Measurements from ENCODE around the gene SNAPC3.

DNA sequence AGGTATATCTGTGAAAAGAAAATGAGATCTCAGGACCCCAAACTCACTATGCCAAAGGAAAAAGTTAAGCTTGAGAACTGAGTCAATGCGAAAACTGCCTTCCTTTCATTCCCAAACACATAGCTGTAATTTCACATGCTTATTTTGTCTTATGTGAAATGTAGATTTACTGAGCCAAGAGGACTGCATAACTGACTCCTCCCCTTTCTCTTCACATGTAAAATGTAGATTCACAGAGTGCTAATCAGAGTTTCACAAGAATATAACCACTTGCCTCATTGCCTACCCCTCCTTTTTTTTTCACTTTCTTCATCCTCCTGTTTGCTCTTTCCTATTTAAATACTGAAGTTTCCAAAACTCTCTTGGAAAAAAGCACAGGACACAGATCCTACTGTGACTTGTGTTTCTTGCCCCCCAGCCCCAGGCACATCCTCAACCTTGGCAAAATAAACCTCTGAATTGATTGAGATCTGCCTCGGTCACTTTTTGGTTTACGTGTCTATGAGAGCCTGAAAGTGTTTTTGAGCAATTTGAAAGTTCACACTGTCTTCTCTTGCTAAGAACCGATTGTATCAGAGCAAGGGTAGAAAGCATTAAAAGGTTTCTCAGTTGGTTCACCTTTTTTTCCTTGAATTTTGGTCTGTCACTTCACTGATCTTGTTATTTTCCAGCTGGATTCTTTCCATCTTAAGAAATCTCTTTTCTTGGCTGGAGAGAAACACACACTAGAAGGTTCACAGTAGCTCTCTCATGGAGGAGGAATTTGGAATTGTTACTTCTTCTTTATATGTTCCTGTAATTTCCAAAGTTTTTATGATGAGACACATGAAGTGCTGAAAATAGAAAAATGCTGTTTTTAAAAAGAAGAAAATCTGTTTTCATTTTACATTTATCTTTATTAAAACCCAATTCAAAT, 44.8 kb upstream of the SNAPC3 start:
- TF ChIP-seq, protein P1, sequence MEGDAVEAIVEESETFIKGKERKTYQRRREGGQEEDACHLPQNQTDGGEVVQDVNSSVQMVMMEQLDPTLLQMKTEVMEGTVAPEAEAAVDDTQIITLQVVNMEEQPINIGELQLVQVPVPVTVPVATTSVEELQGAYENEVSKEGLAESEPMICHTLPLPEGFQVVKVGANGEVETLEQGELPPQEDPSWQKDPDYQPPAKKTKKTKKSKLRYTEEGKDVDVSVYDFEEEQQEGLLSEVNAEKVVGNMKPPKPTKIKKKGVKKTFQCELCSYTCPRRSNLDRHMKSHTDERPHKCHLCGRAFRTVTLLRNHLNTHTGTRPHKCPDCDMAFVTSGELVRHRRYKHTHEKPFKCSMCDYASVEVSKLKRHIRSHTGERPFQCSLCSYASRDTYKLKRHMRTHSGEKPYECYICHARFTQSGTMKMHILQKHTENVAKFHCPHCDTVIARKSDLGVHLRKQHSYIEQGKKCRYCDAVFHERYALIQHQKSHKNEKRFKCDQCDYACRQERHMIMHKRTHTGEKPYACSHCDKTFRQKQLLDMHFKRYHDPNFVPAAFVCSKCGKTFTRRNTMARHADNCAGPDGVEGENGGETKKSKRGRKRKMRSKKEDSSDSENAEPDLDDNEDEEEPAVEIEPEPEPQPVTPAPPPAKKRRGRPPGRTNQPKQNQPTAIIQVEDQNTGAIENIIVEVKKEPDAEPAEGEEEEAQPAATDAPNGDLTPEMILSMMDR (IDR thresholded peaks at IDR 0.05), result no peak
- TF ChIP-seq POLR2A (IDR thresholded peaks at IDR 0.05), result no peak

Measured in upper lobe of left lung (tissue), 4 donors.